Astrocyte of the spinal cord (primary cell): ENCODE results near the gene ELFN1.

ENCODE experiments used
- DNase-seq: peaks from one replicate; pipeline ENCODE4 v3.0.0; 2011; ENCODE audit warnings: low read depth, low spot score
- H3K4me3 ChIP-seq: 2 replicates; pipeline ENCODE4 v1.5.1; 2011; ENCODE audit warnings: low read depth, mild to moderate bottlenecking, low read length, moderate library complexity
- CTCF ChIP-seq: IDR thresholded peaks from 2 replicates; pipeline ENCODE4 v1.5.1; 2012; ENCODE audit warnings: low read depth, mild to moderate bottlenecking, low read length, inconsistent platforms
- in situ Hi-C: cut with HindIII; loops from 2 replicates; pipeline ENCODE4 v1.10.0; 2017; ENCODE audit warnings: low sequenced_read_pairs

Gene ELFN1

DNA sequence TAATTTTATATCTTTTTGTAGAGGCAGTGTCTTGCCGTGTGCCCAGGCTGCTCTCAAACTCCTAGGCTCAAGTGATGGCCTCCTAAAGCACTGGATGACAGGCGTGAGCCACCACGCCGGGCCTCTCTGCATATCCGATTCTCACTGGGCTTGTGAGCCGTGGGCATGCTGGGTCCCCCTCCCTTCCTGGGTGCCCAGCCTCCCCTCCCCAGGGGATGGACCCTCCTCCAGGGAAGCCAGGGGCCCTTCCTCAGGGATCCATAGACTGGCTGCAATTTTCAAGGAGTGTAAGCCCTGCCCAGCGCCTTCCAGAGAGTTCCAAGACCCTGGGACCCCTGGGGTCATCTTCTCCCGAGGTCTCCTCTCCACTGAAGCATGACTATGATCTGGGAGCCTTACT lies 23.7 kb upstream of the ELFN1 start:
- H3K4me3 ChIP-seq = no peak overlapping the region
- TF ChIP-seq CTCF = no peak
- no peak for DNase-seq
- in situ Hi-C loops = no loop called here

DNA sequence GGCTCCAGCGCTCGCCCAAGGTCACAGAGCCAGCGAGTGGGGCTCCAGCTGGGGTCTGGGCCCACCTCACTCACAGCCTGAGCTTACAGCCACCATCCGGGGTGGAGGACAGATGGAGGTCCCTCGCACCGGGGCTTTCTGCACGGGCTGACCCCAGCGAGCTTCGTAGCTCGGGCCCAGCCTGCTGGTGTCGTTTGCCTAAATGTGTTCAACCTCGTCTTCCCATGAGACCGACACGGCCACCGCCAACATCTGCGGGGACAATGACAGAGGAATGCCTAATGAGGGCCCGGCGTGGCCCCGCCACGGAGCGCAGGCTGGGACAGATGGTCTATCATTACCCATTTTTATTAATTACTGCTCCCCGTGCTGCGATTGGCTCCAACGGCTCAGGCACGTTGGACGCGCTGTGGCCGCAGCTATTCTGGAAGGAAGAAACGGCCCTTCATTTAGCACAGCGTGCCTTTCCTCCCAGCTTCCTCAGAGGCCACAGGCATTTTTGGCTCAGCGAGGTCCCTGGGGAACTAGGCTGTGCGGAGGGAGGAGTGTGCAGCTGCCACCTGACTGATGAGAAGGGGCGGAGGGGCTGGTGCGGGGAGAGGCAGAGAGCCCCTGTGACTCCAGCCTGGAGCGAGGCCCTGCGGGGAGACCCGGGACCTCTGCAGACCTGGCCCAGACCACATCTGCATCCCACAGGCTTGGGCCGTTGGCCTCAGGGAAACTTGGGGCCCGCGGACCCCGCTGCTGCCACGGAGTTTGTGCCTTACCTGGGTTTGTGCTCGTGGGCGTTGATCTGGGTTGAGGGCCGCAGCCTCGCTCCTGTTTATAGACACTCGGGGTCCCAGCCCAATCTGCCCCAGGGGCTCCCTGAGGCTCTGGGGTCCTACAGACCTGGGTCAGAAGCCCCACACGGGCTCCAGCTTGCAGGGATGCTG lies 22.9 kb upstream of the ELFN1 start:
- in situ Hi-C loops = no loop called here
- no peak for TF ChIP-seq CTCF
- no peak overlapping the region for H3K4me3 ChIP-seq
- no peak for DNase-seq

- in situ Hi-C loops = no loop called here
- no peak for DNase-seq
- H3K4me3 ChIP-seq = no peak overlapping the region
- no peak for TF ChIP-seq CTCF
These were observed 22.0 kb upstream of the ELFN1 start for GRCh38 chr7:1647961-1648672.

DNA sequence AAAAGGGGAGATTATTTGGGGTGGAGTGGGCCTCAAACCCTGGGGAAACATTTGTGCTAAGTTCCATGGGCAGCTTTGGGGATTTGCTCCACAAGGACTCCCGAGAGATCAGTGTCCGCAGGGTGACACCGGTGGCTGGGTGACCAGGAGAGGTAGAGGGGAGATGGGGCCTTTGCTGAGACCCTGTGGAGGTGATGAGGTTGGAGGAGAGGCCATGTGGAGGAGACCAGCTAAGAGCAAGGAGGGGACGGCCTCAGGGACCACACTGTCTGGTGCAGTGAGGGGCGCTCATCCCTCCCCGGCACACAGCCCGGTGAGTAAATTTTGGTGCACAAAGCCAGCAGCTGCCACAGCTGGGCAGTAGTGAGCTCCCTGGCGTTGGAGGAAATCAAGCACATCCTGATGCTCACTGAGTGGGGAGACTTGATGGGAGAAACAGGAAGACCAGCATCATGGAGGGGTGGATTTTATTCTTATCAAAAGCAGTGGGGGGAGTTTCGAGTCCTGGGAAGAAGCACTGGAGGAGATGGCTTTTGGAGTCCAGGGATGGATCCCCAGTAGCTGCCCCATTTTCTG lies 20.2 kb upstream of the ELFN1 start:
- in situ Hi-C loops = no loop called here
- no peak for TF ChIP-seq CTCF
- no peak overlapping the region for H3K4me3 ChIP-seq
- DNase-seq = no peak

DNA sequence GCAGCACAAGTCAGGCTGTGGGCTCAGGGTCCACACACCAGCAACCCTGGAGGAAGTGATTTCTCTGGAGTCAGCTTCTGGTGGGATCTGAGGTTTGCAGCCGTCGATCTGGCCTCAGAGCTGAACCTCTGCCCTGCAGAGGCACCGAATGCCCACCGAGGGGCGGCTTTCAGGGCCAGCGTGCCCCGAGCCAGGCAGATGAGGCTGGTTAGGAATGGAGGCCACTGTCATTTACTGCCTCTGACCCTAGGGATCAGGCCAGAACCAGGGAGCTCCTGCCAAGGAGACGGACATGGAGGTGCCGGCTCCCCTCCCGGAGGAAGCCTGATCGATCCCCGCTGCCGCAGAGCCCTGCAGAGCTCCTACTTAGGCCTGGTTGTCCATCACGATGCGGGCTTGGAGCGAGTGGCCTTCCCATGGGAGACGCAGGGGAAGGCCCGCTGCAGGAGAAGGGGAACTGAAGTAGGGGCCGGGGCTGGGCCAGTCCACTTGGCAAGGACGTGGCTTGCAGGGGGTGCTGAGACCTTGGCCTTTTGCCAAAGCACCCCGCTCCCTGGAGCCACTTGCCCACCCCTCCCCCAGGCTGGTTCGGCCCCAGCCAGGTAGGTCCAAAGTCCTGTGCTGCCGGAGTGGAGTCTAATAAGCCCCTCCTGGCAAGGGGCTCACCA lies 19.6 kb upstream of the ELFN1 start:
- no peak for DNase-seq
- TF ChIP-seq CTCF = no peak
- in situ Hi-C loops = no loop called here
- H3K4me3 ChIP-seq = no peak overlapping the region

DNA sequence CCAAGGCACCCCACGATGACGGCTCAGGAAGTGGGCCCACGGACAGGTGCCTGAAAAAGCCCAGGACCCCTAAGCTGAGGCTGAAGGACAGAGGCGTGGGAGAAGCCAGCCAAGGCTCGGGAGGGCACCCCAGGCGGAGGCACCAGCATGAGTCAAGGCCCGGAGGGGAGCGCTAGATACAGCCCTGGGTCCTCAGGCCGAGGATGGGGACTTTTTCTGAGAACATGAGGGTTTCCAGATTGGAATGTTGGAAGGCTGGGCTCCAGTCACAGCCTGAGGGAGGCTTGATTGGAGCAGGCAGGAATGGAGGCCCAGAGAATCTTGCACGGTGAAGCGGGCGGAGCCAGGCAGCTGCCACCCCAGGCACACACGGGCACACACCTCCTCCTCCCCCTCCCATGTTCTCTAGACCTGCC lies 19.0 kb upstream of the ELFN1 start:
- no peak for TF ChIP-seq CTCF
- in situ Hi-C loops = no loop called here
- DNase-seq = no peak
- H3K4me3 ChIP-seq = no peak overlapping the region
